ENCODE results near the gene RPL10L. TPM values are rescaled to one million over a fixed set of nuclear protein-coding genes. Genes with fewer than 3 reads are reported as not detected.
A peak's percentile ranks its signal among the peaks of the same experiment; 100 is the strongest.

The RPL10L gene
- not detected in 2 replicates for total RNA-seq (2014; rRNA removed; shearing (Covaris generic); ENCODE audit: low replicate concordance)

DNA sequence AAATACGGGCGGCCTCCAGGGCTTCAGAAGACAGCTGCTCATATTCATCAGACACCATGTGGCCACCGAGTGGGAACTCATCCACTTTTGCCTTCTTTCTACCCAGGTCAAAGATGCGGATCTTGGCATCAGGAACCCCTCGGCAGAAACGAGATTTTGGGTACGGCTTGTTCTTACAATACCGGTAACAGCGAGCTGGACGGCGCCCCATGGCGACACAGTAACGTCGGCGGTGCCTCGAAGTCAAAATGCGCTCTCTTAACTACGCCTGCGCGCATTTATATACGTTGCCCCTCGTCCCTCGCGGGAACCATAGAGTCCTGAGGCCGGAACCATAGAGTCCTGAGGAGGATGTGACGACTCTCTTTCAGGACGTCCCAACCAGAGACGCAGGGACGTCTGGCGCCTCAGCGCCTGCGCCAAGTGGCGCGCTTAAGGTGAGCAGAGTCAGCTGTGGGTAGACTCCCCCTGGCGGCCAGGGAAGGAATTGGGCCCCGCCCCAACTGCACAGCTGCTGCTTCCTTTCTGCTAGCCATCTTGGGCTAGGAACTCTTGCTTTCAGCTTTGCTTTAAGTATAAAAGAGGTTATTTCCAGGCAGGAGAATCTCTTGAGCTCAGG is at the start of gene RPL10L:
Gene RPL10L (minus strand): TSS at position 256 of the 619 bp plus-strand sequence. CDS start 45 bp downstream, at position 211.
- no peaks in the 10 kb centered on the region for H3K27me3 ChIP-seq
- no peaks in the 10 kb centered on the region for H3K9me3 ChIP-seq
- DNase-seq = peak; percentile 6
- H3K4me3 ChIP-seq = no peak within 1 kb of the TSS
- H3K36me3 ChIP-seq = no peaks in the 10 kb centered on the region

DNA sequence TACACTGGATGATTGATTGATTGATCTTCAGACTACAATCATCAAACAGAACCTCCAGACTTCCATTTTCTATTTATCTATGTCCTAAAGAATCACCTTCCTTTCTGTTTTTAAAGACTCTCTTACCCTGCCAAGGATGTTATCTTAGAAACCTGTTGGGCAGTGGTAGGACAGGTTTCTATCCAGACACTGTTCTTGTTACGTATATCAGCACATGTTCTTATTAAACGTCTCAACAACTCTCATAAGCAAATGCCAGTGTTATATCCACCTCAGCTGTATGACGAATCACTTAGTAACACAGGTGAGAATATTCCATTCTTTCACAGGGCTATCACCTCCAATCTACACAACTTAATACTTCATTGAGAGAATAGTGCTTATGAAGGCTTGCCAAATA is 40.2 kb upstream of the RPL10L start:
- Histone ChIP-seq H3K27me3 (no peaks in the 10 kb centered on the region), H3K36me3 (no peaks in the 10 kb centered on the region), H3K9me3 (no peaks in the 10 kb centered on the region), H3K4me3 (no peak overlapping the region)
- no peak for DNase-seq

DNA sequence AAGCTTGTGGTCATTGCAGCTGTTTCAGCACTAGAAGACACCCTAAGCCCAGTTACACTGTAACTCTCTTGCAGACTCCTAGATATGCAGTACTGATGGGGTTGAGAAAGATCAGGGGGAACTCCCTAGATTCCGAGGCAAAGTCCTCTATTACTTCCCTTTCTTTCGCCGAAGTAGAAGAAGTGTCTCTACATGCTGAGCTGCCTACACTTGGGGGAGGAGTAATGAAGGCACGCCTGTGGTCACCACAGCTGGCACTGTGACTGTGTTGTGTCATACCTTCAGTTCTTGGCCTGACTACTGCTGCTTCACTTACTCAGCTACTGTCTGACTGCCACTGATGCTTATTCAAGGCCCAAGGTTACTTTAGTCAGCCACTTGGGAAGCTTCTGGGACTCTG is 35.1 kb upstream of the RPL10L start:
- Histone ChIP-seq H3K27me3 (no peaks in the 10 kb centered on the region), H3K36me3 (no peaks in the 10 kb centered on the region), H3K9me3 (no peaks in the 10 kb centered on the region), H3K4me3 (no peak overlapping the region)
- no peak for DNase-seq

DNA sequence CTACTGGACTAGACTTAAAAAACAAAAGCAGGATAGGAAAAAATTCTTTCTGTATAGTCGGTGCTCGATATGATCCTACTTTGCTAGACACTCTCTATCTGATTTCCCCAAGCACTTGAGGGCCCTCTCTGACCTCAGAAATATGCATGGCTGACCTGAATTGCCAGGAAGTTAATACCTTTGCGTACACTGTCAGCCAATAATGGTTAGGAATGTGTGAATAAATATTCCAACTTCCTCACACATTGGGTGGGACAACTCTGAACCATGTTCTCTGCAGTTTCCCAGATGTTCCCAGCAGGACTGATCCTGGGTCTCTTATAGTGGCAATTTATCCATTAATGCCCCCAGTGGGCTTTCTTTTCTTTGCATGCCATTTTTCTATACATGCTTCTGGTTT is 20.5 kb upstream of the RPL10L start:
- H3K9me3 ChIP-seq = no peaks in the 10 kb centered on the region
- H3K4me3 ChIP-seq = no peak overlapping the region
- H3K27me3 ChIP-seq = no peaks in the 10 kb centered on the region
- H3K36me3 ChIP-seq = no peaks in the 10 kb centered on the region
- no peak for DNase-seq

DNA sequence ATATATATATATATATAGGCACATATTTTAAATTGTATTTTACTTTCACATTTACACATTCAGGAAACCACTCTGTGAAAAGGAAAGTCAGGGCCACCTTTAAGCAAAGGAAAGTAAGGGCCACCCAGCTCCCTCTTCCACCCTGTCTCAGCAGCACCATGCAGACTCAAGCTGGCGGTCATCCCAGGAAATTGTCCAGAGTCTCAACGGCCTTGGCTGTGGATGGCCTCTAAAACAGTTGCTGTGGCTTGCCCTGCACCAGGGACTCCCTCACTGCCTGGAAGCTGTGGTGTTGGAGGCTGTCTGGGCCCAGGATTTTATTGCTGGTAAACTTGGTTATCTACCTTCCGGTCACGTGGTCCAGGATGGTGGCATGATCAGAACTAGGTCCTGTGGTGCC is 11.8 kb upstream of the RPL10L start:
- H3K9me3 ChIP-seq = no peaks in the 10 kb centered on the region
- no peaks in the 10 kb centered on the region for H3K36me3 ChIP-seq
- H3K27me3 ChIP-seq = no peaks in the 10 kb centered on the region
- H3K4me3 ChIP-seq = no peak overlapping the region
- no peak for DNase-seq

DNA sequence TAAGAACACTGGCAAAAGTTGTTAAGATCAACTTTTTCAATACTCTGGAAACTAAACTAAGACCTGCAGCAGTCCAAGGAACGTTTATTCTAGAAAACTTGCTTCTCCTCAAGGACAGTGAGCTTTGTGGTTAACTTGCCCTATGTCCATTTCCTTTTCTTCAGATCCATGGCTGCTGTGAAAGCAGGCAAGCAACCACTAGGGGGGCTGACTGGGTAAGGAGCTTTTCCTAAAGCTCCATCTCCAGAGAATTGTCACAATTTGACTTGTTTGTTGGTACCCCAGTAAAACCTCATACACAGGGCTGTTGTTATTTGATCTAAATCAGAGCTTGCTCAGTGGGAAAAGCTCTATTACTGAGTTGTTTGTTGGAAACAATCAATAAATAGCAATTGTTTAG is 10.1 kb upstream of the RPL10L start:
- no peak for DNase-seq
- Histone ChIP-seq H3K4me3 (no peak overlapping the region), H3K9me3 (no peaks in the 10 kb centered on the region), H3K27me3 (no peaks in the 10 kb centered on the region), H3K36me3 (no peaks in the 10 kb centered on the region)

DNA sequence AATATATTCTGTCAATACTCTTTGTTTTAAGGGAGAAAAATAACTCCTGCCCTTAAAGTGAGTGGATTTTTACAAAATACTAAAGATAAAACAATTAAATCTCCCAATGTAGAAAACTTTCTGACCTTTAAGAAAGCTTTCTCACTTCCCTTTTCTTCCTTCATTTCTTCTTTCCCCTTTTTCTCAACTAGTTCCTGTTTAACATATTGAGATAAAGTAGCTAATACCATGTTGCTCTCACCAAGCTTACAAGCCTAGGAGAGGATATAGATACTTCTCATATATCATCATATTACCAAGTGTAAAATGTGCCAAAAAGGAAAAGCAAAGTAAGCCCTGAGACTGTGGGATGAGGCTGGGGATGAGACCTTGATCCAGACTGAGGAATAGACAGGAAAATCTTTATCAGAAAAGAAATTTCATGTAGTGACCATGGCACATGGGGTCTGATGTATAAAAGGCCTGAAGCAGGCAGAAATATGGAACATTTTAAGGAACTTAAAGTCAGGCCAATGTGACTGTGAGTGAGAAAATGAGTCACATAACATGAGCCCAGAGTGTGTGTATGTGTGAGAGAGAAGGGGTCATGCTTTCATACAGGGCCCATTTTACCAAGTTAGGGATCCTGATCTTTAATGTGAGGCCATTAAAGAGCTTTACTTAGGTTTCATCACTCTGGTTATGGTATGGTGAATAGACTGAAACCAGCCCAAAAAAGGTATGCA is 1.6 kb upstream of the RPL10L start:
- Histone ChIP-seq H3K9me3 (no peaks in the 10 kb centered on the region), H3K27me3 (no peaks in the 10 kb centered on the region), H3K4me3 (no peak overlapping the region), H3K36me3 (no peaks in the 10 kb centered on the region)
- DNase-seq = no peak

DNA sequence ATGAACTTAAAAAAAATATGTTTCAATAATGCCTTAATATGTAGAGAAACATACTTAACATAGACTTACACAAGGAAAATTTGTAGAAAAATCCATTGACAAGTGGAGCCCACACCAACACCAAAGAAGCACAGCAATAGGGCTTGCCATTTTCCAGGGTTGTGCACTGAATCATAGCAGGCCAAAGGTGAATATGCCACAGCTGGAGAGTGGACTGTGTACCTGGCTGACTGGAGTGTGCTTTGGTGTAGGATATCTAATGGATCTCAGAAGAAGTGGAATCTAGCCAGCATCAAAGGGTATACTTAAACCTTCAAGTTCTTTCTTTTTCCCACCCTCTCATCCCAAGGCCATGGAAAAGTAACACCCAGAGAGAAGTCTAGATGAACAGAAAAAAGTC is 4.8 kb downstream of the RPL10L start:
- H3K4me3 ChIP-seq = no peak overlapping the region
- no peaks in the 10 kb centered on the region for H3K9me3 ChIP-seq
- no peaks in the 10 kb centered on the region for H3K36me3 ChIP-seq
- no peaks in the 10 kb centered on the region for H3K27me3 ChIP-seq
- DNase-seq = no peak

DNA sequence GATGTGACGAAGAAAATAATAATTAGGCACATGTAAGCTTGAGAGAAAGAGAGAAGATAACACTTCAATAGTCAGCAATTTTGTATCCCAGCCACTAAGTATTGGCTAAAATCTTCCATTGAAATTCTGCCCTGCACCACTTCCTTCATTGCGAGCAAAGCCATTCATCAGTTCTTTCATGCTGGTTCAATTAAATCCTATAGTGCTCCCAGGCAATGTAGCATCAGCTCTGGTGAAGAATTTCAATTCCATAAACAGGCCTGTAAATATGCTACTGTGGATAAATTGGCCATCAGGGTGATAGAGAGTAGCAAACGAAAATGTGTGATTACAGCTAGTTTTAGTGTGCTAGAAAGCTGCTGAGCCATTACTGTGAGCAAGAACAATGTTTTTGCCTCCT is 24.7 kb downstream of the RPL10L start:
- no peak for DNase-seq
- Histone ChIP-seq H3K9me3 (no peaks in the 10 kb centered on the region), H3K4me3 (no peak overlapping the region), H3K27me3 (no peaks in the 10 kb centered on the region), H3K36me3 (no peaks in the 10 kb centered on the region)
